Heart left ventricle (tissue), 13 donors: ENCODE data around the gene PSMG1.
"Not testable (repeated sequence)": the region's sequence is repeated elsewhere in the genome, so short reads cannot be mapped to it uniquely, and the experiment has no call there.

Source experiments
- CTCF ChIP-seq, 12 donors: fragments of 200-600 bp; sonication (generic) in 4 of 12; IDR thresholded peaks; one replicate each; pipeline versions ENCODE4 v1.5.0 to v1.8.0; 2018 to 2022; ENCODE audit warnings: antibody characterized with exemption in 12 of 12, mild to moderate bottlenecking in 5 of 12
- POLR2A ChIP-seq, 2 donors: fragments of 450-650 bp; IDR thresholded peaks; one replicate each; pipeline ENCODE4 v1.6.1; 2017; ENCODE audit warnings: antibody characterized with exemption in 2 of 2, mild to moderate bottlenecking in 2 of 2, moderate library complexity in 2 of 2
- donor health status: ischemic (EF 13 %, LVEDD 7.1; RV severe dilation, severe dysfunction).
- donor health status: DM: no; HTN: yes; CAD: no.
- donor health status: DM: no; HTN: no; CAD: no.
- donor health status: ischemic (EF 25% LVEDD 6.9; RV normal size, moderate dysfunction).
- donor health status: ischemic (EF 25% LVEDD 5.7; RV mildly dilated, moderate dysfunction).
- donor health status: ischemic (EF 35%, LVEDD 5.7; RV mildly dilated, moderate dysfunction).
- donor health status: nonischemic (EF 11% LVEDD 7.7; RV severe dilation, severe dysfunction).
- donor health status: DM: yes; HTN: yes; CAD: no.
- donor health status: PGD.
- donor health status: ischemic (EF 29% LVEDD 5.4; RV normal size, mild dysfunction).
- donor health status: nonischemic (EF 23%, LVEDD 6.1; RV moderate dilation, normal function).

- TF ChIP-seq POLR2A, CTCF (IDR thresholded peaks at IDR 0.05): not testable (repeated sequence)
These were observed 26.0 kb downstream of the PSMG1 start for GRCh38 chr21:39157241-39157640.
